Neural crest cell (in vitro differentiated cells): ENCODE measurements around the gene HEATR1. TPM values are rescaled to one million over a fixed set of nuclear protein-coding genes. Genes with fewer than 3 reads are reported as not detected.

Experiments used
- DNase-seq: peaks from one replicate; pipeline ENCODE4 v3.0.0; 2021; ENCODE audit warnings: low read depth, mixed read lengths, low spot score
- H3K27ac Mint-ChIP-seq: one replicate; pipeline ENCODE4 v1.8.0; 2021; ENCODE audit warnings: mild to moderate bottlenecking, mixed read lengths; ENCODE audit not compliant: unreplicated experiment
- H3K27me3 Mint-ChIP-seq: 2 replicates; pipeline ENCODE4 v1.8.0; 2021; ENCODE audit warnings: low read depth, mild to moderate bottlenecking, mixed read lengths
- H3K36me3 Mint-ChIP-seq: 2 replicates; pipeline ENCODE4 v1.8.0; 2021; ENCODE audit warnings: low read depth, mild to moderate bottlenecking, mixed read lengths
- H3K4me1 Mint-ChIP-seq: 2 replicates; pipeline ENCODE4 v1.8.0; 2021; ENCODE audit warnings: mixed read lengths
- H3K4me3 Mint-ChIP-seq: one replicate; pipeline ENCODE4 v1.8.0; 2021; ENCODE audit warnings: mild to moderate bottlenecking, mixed read lengths
- H3K9me3 Mint-ChIP-seq: 2 replicates; pipeline ENCODE4 v1.8.0; 2021; ENCODE audit warnings: mixed read lengths
- total RNA-seq: library from RNA; stranded (reverse); gene quantifications from 2 replicates; pipeline ENCODE4 v1.2.1, GENCODE V29; 2021
- TF ChIP-seq, protein P1 (sequence below): fragments of 200-600 bp; sonication (generic); conservative IDR thresholded peaks from 2 replicates; pipeline ENCODE4 v1.5.0; 2021; ENCODE audit warnings: antibody characterized with exemption, mild to moderate bottlenecking

HEATR1 gene
- total RNA-seq, 1 donor from 2014 or later = 59.8 TPM

DNA sequence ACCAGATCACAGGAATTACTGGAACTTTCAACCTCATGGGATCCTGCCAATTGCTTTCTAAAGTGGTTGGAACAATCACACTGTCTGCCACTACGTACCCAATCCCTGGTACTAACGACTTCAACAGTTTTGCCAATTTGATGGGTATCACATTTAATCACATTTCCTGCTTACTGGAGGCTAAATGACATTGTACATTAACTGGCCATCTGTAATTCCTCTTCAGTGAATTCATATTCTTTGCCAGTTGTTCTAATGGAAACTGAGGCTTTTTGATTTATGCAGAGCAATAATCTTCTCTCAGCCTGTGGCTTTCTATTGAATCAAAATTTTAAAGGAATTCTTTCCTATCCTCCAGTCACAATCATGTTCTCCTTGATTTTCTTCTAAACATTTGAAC, 42.3 kb downstream of the HEATR1 start:
- H3K4me1 Mint-ChIP-seq = no peaks in the 10 kb centered on the region
- no peaks in the 10 kb centered on the region for H3K9me3 Mint-ChIP-seq
- TF ChIP-seq, protein P1, sequence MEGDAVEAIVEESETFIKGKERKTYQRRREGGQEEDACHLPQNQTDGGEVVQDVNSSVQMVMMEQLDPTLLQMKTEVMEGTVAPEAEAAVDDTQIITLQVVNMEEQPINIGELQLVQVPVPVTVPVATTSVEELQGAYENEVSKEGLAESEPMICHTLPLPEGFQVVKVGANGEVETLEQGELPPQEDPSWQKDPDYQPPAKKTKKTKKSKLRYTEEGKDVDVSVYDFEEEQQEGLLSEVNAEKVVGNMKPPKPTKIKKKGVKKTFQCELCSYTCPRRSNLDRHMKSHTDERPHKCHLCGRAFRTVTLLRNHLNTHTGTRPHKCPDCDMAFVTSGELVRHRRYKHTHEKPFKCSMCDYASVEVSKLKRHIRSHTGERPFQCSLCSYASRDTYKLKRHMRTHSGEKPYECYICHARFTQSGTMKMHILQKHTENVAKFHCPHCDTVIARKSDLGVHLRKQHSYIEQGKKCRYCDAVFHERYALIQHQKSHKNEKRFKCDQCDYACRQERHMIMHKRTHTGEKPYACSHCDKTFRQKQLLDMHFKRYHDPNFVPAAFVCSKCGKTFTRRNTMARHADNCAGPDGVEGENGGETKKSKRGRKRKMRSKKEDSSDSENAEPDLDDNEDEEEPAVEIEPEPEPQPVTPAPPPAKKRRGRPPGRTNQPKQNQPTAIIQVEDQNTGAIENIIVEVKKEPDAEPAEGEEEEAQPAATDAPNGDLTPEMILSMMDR = no peak
- H3K27me3 Mint-ChIP-seq = no peaks in the 10 kb centered on the region
- H3K27ac Mint-ChIP-seq = no peak overlapping the region
- H3K36me3 Mint-ChIP-seq = peaks cover 6% of the 10 kb centered on the region
- no peak for DNase-seq
- H3K4me3 Mint-ChIP-seq = no peak overlapping the region

GRCh38 chr1:236560213-236560771, 44.0 kb downstream of the HEATR1 start:
- peaks cover 11% of the 10 kb centered on the region for H3K36me3 Mint-ChIP-seq
- H3K4me3 Mint-ChIP-seq = no peak overlapping the region
- H3K27ac Mint-ChIP-seq = no peak overlapping the region
- no peaks in the 10 kb centered on the region for H3K9me3 Mint-ChIP-seq
- no peak for DNase-seq
- H3K4me1 Mint-ChIP-seq = no peaks in the 10 kb centered on the region
- no peaks in the 10 kb centered on the region for H3K27me3 Mint-ChIP-seq
- TF ChIP-seq, protein P1 = no peak

- Mint-ChIP-seq H3K27ac (no peak overlapping the region), H3K4me1 (no peaks in the 10 kb centered on the region)
Measured at GRCh38 chr1:236558846-236559245, 45.5 kb downstream of the HEATR1 start.

DNA sequence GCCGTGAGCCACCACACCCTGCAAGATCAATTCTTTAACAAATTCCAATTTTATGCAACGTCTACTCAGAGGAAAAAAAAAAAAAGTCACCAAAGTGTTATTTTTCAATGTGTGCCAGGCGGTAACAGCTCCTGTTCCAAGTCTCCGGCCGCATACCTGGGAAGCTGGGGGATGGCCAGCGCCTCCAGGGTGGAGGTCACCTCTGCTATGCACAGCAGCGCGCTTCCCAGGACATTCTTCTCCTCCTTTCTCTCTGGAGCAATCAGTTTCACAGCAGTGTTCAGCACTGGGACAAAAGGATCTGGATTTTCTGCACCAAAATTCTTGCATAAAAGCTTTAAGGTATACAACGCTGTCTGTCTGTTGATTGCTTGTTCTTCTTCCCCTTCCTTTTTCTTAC, 46.2 kb downstream of the HEATR1 start:
- TF ChIP-seq, protein P1 = no peak
- Mint-ChIP-seq H3K27ac (no peak overlapping the region), H3K4me3 (no peak overlapping the region), H3K4me1 (no peaks in the 10 kb centered on the region), H3K9me3 (no peaks in the 10 kb centered on the region), H3K27me3 (no peaks in the 10 kb centered on the region), H3K36me3 (peaks cover 10% of the 10 kb centered on the region)
- DNase-seq = no peak

More at GRCh38 chr1:236558846-236559245, 45.5 kb downstream of the HEATR1 start:
- H3K36me3 Mint-ChIP-seq = peaks cover 10% of the 10 kb centered on the region
- no peaks in the 10 kb centered on the region for H3K9me3 Mint-ChIP-seq
- H3K4me3 Mint-ChIP-seq = no peak overlapping the region
- no peaks in the 10 kb centered on the region for H3K27me3 Mint-ChIP-seq
- DNase-seq = no peak
- TF ChIP-seq, protein P1 = no peak

DNA sequence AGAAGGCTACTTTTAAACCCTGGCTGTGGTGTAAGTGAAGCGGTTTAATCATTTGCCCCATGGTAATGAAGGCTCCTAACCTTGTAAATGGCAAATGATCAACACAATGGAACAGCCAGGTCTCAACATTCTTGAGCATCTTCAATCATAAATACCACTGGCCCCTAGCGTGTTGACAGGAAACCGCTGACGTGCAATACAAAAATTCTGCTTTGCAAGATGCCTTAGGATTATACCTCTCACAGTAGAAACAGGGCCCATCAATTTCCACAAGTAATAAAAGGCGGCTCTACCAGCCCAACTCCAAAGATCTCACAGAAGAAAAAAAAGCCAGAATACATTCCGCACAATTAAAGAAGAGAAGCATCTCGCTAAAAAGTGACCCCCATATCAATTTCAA, 47.7 kb downstream of the HEATR1 start:
- no peaks in the 10 kb centered on the region for H3K4me1 Mint-ChIP-seq
- TF ChIP-seq, protein P1 = no peak
- no peaks in the 10 kb centered on the region for H3K27me3 Mint-ChIP-seq
- no peak overlapping the region for H3K4me3 Mint-ChIP-seq
- peaks cover 10% of the 10 kb centered on the region for H3K36me3 Mint-ChIP-seq
- H3K27ac Mint-ChIP-seq = no peak overlapping the region
- DNase-seq = no peak
- H3K9me3 Mint-ChIP-seq = no peaks in the 10 kb centered on the region
